IPS DF 19.7 (cell line): Measurements from ENCODE around the gene FOCAD.

Source experiments
- DNase-seq: peaks from one replicate; pipeline ENCODE4 v3.0.0-alpha.2; 2013; ENCODE audit warnings: low read depth, low spot score

The FOCAD gene

GRCh38 chr9:20872340-20872977 lies 188.4 kb downstream of the FOCAD start:
- peak; percentile 20 for DNase-seq

GRCh38 chr9:20873240-20873865 lies 189.3 kb downstream of the FOCAD start:
- DNase-seq = no peak

GRCh38 chr9:20880271-20880670 lies 196.2 kb downstream of the FOCAD start:
- DNase-seq = no peak

- no peak for DNase-seq
Measured at GRCh38 chr9:20880675-20881074, 196.6 kb downstream of the FOCAD start.

- DNase-seq = no peak
Measured at GRCh38 chr9:20884985-20885593, 201.0 kb downstream of the FOCAD start.

- no peak for DNase-seq
Measured at GRCh38 chr9:20898885-20899554, 215.0 kb downstream of the FOCAD start.

GRCh38 chr9:20903212-20903611 lies 219.2 kb downstream of the FOCAD start:
- no peak for DNase-seq

- DNase-seq = no peak
Measured at GRCh38 chr9:20904995-20905394, 220.9 kb downstream of the FOCAD start.

- DNase-seq = no peak
Measured at GRCh38 chr9:20906326-20906725, 222.3 kb downstream of the FOCAD start.

GRCh38 chr9:20908461-20908860 lies 224.4 kb downstream of the FOCAD start:
- DNase-seq = no peak

- no peak for DNase-seq
Measured at GRCh38 chr9:20914556-20914955, 230.5 kb downstream of the FOCAD start.

- no peak for DNase-seq
Measured at GRCh38 chr9:20921362-20921761, 237.3 kb downstream of the FOCAD start.

- DNase-seq = no peak
Measured at GRCh38 chr9:20925256-20926045, 241.4 kb downstream of the FOCAD start.

- no peak for DNase-seq
Measured at GRCh38 chr9:20929276-20929675, 245.2 kb downstream of the FOCAD start.

- no peak for DNase-seq
Measured at GRCh38 chr9:20930836-20931235, 246.8 kb downstream of the FOCAD start.

- DNase-seq = no peak
Measured at GRCh38 chr9:20940447-20941173, 256.6 kb downstream of the FOCAD start.

- DNase-seq = peak; percentile 35
Measured at GRCh38 chr9:20941174-20941690, 257.2 kb downstream of the FOCAD start.

GRCh38 chr9:20944507-20944906 lies 260.4 kb downstream of the FOCAD start:
- DNase-seq = no peak

GRCh38 chr9:20945269-20945668 lies 261.2 kb downstream of the FOCAD start:
- DNase-seq = no peak

- no peak for DNase-seq
Measured at GRCh38 chr9:20945856-20946255, 261.8 kb downstream of the FOCAD start.

- no peak for DNase-seq
Measured at GRCh38 chr9:20948703-20949102, 264.6 kb downstream of the FOCAD start.
